Activated naive CD4-positive, alpha-beta T cell treated with anti-CD3 and anti-CD28 coated beads for 36 hours (primary cell): ENCODE data around the gene SCRT2. TPM values are rescaled to one million over a fixed set of nuclear protein-coding genes. Genes with fewer than 3 reads are reported as not detected.

ENCODE experiments used
- CTCF ChIA-PET: fragments of 350-600 bp; sonication (Branson Sonifier 250); formaldehyde crosslinking; loops from one replicate; lab custom pipeline; 2021; ENCODE audit warnings: antibody characterized with exemption; lab: Charles Lee
- DNase-seq: peaks from one replicate; pipeline ENCODE4 v3.0.0-alpha.2; 2020
- H3K27ac Mint-ChIP-seq: one replicate; pipeline ENCODE4 v1.8.0; 2021; ENCODE audit warnings: mild to moderate bottlenecking, mixed read lengths
- H3K27me3 Mint-ChIP-seq: one replicate; pipeline ENCODE4 v1.8.0; 2021; ENCODE audit warnings: low read depth, mixed read lengths
- H3K36me3 Mint-ChIP-seq: one replicate; pipeline ENCODE4 v1.8.0; 2021; ENCODE audit warnings: low read depth, mixed read lengths
- H3K4me1 Mint-ChIP-seq: one replicate; pipeline ENCODE4 v1.8.0; 2021; ENCODE audit warnings: low read depth, mixed read lengths
- H3K4me3 Mint-ChIP-seq: one replicate; pipeline ENCODE4 v1.8.0; 2021; ENCODE audit warnings: mild to moderate bottlenecking, moderate library complexity, mixed read lengths
- H3K9me3 Mint-ChIP-seq: one replicate; pipeline ENCODE4 v1.8.0; 2021; ENCODE audit warnings: mixed read lengths
- intact Hi-C: fragments of 100-400 bp; cut with micrococcal nuclease; formaldehyde crosslinking; loops from one replicate; pipeline ENCODE4 v1.15.1; 2023
- total RNA-seq, 2 experiments: library from RNA; stranded (reverse); gene quantifications; one replicate each; pipeline ENCODE4 v1.2.3, GENCODE V29; 2021

SCRT2 gene
- total RNA-seq, 2 experiments from 2014 or later: not detected

DNA sequence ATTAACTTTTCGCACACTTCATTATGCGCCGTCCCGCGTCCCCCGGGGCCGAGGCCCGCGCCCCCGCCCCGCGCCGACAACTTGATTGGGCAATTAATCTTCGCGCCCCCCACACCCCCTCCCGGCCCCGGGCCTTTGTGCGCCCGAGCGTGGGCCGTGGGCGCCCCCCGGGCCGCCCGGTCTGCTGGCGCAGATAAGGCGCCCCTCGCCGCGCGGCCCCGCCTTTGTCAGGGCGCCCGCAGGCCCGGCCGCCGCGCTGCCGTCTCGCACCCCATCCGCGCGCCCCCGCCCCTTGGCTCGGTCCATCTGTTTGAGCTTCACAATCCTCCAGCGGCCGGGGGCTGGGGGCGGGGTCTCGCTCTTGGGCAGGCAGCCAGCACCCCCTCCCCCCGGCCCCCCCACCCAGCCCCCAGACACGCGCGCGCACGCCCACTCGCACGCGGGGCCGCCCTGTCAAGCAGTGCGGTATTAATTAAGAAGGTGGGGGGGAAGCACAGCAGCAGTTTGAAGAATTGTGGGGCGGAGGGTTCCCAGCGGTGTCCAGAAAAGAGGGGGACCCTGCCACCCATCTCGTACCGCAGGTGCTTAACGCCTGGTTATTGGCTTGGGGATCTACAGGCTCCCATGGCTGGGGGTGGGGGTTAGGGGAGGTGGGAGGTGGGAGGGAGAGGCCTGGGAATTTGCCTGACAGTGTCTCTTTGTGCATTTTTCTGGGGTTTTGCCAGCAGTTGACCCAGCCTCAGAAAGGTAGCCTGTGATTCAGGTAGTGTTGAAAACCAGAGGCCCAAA, 34.6 kb upstream of the SCRT2 start:
- Mint-ChIP-seq H3K27me3 (peaks cover 24% of the 10 kb centered on the region), H3K9me3 (peaks cover 3% of the 10 kb centered on the region), H3K4me3 (no peak overlapping the region), H3K4me1 (no peaks in the 10 kb centered on the region), H3K36me3 (no peaks in the 10 kb centered on the region), H3K27ac (no peak overlapping the region)
- intact Hi-C loops: no loop called here
- CTCF ChIA-PET: no interaction called here
- DNase-seq: no peak

DNA sequence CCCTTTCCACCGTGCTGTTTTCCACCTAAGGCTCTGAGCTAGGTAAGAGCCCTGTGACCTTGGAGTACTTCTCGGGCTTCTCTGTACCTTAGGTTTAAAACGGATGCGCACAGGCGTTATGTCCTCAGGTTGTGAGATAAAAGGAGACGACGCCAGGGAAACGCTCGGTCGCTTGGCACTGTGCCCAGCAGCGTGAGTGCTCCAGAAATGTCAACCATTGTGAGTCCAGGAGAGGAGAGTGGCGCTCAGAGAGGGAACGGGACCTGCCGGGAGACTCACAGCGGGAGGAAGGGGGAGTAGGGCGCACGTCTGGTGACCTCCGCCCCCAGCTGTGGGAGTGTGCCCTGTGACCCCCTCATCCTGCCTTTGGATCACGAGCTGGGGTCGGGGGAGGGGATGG, 33.8 kb upstream of the SCRT2 start:
- Mint-ChIP-seq H3K36me3 (no peaks in the 10 kb centered on the region), H3K9me3 (peaks cover 3% of the 10 kb centered on the region), H3K27ac (no peak overlapping the region), H3K4me3 (peak overlapping the region; percentile 40), H3K27me3 (peaks cover 24% of the 10 kb centered on the region), H3K4me1 (no peaks in the 10 kb centered on the region)
- DNase-seq: no peak
- intact Hi-C loops: no loop called here
- CTCF ChIA-PET: no interaction called here

DNA sequence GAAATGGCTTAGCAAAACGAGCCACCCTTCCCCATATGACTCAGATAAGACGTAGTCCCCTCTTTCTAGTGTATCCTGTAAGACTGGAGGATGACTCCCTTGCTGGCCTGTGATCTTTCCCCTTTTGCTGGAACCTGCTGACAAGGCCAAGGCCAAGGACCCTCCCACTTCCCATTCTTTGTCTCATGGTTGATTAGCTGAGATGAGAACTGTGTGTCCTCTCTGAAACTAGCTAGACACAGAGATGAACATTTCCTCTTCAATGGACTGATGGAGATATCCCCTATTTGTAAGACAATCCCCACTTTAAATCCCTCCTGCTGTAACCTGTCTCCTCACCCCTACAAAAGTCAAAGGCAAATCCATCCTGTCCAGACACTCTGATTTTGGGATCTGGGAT, 33.4 kb upstream of the SCRT2 start:
- Mint-ChIP-seq H3K27ac (no peak overlapping the region), H3K4me1 (no peaks in the 10 kb centered on the region), H3K4me3 (no peak overlapping the region), H3K27me3 (peaks cover 24% of the 10 kb centered on the region), H3K9me3 (peaks cover 3% of the 10 kb centered on the region), H3K36me3 (no peaks in the 10 kb centered on the region)
- CTCF ChIA-PET: no interaction called here
- no peak for DNase-seq
- intact Hi-C loops: no loop called here

DNA sequence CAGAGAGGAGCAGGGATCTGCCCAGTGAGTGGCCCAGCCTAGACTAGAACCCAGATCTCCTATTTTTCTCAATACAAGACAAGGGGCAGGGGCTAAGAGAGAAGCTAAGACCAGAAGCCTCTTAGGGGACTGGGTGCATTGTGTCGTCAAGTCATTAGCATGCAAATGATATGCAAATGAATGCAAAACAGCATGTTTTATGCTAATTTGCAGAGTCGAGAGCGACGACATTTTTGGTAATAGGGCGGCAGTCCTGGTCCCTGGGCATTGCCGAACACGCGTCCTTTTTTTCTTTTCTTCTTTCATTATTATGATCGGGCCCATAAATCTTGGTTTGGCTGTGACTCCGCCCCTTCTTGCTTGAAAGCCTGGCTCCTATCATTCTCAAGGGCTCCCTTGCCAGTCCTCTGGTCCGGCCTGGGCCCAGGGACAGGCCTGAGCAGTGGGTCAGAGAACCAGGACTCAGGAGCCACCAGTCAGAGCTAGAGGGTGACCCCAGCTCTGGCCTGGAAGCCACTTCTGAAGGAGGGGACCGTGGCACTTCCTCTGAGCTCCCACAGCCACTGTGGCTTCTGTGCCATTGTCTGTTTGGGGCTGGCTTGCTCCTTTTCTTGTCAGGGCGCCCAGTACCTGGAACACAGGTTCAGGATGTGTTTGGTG, 32.0 kb upstream of the SCRT2 start:
- no peaks in the 10 kb centered on the region for H3K4me1 Mint-ChIP-seq
- intact Hi-C loops: no loop called here
- H3K27me3 Mint-ChIP-seq: peaks cover 24% of the 10 kb centered on the region
- H3K36me3 Mint-ChIP-seq: no peaks in the 10 kb centered on the region
- CTCF ChIA-PET: no interaction called here
- no peak for DNase-seq
- H3K27ac Mint-ChIP-seq: no peak overlapping the region
- H3K9me3 Mint-ChIP-seq: peaks cover 3% of the 10 kb centered on the region
- H3K4me3 Mint-ChIP-seq: no peak overlapping the region

- CTCF ChIA-PET: interaction anchor here (0.7 kb wide), 1 partner anchor 209 kb away, joined by 3 read pairs; no protein-coding TSS in a partner anchor
- intact Hi-C loops: no loop called here
- no peak for DNase-seq
These were observed 30.8 kb upstream of the SCRT2 start for GRCh38 chr20:706366-706885.

DNA sequence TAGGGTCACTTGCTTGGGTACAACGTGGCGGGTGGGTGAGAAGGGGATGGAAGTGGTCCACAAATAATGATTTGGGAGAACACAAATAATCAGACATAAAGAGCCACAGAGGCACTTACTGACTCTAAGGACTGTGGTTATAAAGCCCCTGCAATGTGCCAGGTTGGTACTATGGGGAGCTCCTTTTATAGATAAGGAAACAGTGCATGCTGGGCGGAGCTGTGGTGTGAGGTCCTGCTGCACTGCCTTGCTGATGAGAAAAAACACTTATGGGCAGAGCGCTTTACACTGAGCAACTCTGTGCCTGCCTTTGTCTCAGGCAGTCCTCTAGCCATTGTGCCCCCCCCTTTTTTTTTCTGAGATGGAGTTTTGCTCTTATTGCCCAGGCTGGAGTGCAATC, 29.1 kb upstream of the SCRT2 start:
- H3K36me3 Mint-ChIP-seq: no peaks in the 10 kb centered on the region

More at GRCh38 chr20:706366-706885, 30.8 kb upstream of the SCRT2 start:
- Mint-ChIP-seq H3K27ac (no peak overlapping the region), H3K4me3 (no peak overlapping the region), H3K27me3 (peaks cover 17% of the 10 kb centered on the region), H3K36me3 (no peaks in the 10 kb centered on the region), H3K4me1 (no peaks in the 10 kb centered on the region), H3K9me3 (peaks cover 3% of the 10 kb centered on the region)

GRCh38 chr20:703426-703825, 27.8 kb upstream of the SCRT2 start:
- CTCF ChIA-PET: interaction anchor here (0.6 kb wide), 1 partner anchor 74 kb away, joined by 5 read pairs; no protein-coding TSS in a partner anchor
- intact Hi-C loops: no loop called here
- H3K27me3 Mint-ChIP-seq: no peaks in the 10 kb centered on the region
- H3K27ac Mint-ChIP-seq: no peak overlapping the region
- no peaks in the 10 kb centered on the region for H3K36me3 Mint-ChIP-seq
- no peaks in the 10 kb centered on the region for H3K9me3 Mint-ChIP-seq
- H3K4me1 Mint-ChIP-seq: no peaks in the 10 kb centered on the region
- no peak overlapping the region for H3K4me3 Mint-ChIP-seq
- no peak for DNase-seq

More for the DNA sequence above, 29.1 kb upstream of the SCRT2 start:
- Mint-ChIP-seq H3K4me3 (no peak overlapping the region), H3K4me1 (no peaks in the 10 kb centered on the region), H3K27ac (no peak overlapping the region), H3K9me3 (peaks cover 3% of the 10 kb centered on the region), H3K27me3 (peaks cover 8% of the 10 kb centered on the region)
- CTCF ChIA-PET: no interaction called here
- DNase-seq: no peak
- intact Hi-C loops: no loop called here

- Mint-ChIP-seq H3K4me1 (no peaks in the 10 kb centered on the region), H3K4me3 (no peak overlapping the region), H3K9me3 (no peaks in the 10 kb centered on the region), H3K27ac (no peak overlapping the region), H3K36me3 (no peaks in the 10 kb centered on the region), H3K27me3 (no peaks in the 10 kb centered on the region)
- CTCF ChIA-PET: no interaction called here
- DNase-seq: no peak
- intact Hi-C loops: no loop called here
These were observed 27.4 kb upstream of the SCRT2 start for GRCh38 chr20:703006-703405.

DNA sequence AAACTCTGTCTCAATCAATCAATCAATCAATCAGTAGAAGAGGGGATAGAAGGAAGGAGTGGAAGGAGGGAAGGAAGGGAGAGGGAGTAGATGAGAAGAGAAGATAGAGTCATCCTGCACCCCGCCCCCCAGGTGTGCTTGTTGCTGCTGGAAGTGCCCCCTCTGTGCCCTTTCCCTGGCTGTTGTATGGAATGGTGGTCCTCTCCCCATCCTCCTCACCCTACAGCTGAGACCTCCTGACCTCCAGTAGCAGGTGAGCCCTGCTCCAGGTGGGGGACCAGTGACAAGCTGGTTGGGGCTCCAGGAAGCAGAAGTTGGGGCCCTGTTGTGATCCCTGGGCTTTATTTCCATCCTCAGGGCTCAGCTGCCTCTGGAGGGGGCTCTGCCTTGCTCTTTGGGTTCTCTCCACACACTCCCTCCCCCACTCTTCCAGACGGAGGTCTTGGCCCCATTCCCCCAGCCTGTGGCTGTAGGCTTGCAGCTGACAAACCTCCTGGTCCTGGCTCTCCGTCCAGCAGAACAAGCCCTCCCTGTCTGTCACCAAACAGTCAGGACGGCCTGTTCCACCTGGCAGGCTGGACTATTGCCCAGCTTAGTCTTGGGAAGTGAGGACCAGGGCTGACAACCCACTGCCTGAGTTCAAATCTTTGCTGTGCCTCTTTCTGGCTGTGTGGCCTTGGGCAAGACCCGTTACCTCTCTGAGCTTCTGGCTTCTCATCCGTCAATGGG, 26.0 kb upstream of the SCRT2 start:
- CTCF ChIA-PET: interaction anchor here (0.9 kb wide), 1 partner anchor 36 kb away, joined by 3 read pairs; no protein-coding TSS in a partner anchor
- H3K4me1 Mint-ChIP-seq: no peaks in the 10 kb centered on the region
- intact Hi-C loops: no loop called here
- H3K36me3 Mint-ChIP-seq: no peaks in the 10 kb centered on the region
- no peaks in the 10 kb centered on the region for H3K27me3 Mint-ChIP-seq
- no peak overlapping the region for H3K4me3 Mint-ChIP-seq
- H3K9me3 Mint-ChIP-seq: no peaks in the 10 kb centered on the region
- no peak for DNase-seq
- H3K27ac Mint-ChIP-seq: no peak overlapping the region

DNA sequence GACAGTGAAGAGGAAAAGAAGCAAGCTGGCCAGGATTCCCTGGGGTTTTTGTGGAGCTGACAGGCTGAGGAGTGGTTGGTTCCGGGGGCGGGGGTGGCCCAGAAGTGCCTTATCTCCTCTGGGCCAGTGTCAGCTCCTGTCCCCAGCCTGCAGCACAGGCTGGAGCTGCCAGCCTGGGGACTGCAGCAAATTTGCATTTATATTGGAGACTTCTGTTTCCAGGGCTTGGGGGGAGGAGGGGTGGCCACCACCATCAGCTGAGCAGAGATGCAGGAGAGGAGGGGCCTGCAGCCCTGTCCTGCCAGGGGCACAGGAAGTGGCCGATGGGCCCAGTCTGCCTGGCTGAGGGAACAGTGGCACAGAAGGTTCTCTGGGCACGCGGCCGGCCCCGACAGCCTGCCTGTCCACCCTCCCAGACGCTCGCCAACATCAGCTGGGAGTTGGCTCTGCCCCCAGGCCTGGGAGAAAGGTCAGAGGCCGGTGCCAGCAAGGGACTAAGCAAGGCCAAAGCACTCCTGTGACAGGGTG, 24.3 kb upstream of the SCRT2 start:
- Mint-ChIP-seq H3K27ac (no peak overlapping the region), H3K4me1 (no peaks in the 10 kb centered on the region), H3K4me3 (no peak overlapping the region), H3K27me3 (no peaks in the 10 kb centered on the region), H3K36me3 (no peaks in the 10 kb centered on the region), H3K9me3 (no peaks in the 10 kb centered on the region)
- DNase-seq: no peak
- intact Hi-C loops: no loop called here
- CTCF ChIA-PET: no interaction called here

GRCh38 chr20:699342-699741, 23.7 kb upstream of the SCRT2 start:
- CTCF ChIA-PET: no interaction called here
- H3K9me3 Mint-ChIP-seq: no peaks in the 10 kb centered on the region
- intact Hi-C loops: no loop called here
- DNase-seq: no peak
- H3K27ac Mint-ChIP-seq: no peak overlapping the region
- no peaks in the 10 kb centered on the region for H3K36me3 Mint-ChIP-seq
- peaks cover 1% of the 10 kb centered on the region for H3K27me3 Mint-ChIP-seq
- H3K4me1 Mint-ChIP-seq: no peaks in the 10 kb centered on the region
- H3K4me3 Mint-ChIP-seq: no peak overlapping the region

DNA sequence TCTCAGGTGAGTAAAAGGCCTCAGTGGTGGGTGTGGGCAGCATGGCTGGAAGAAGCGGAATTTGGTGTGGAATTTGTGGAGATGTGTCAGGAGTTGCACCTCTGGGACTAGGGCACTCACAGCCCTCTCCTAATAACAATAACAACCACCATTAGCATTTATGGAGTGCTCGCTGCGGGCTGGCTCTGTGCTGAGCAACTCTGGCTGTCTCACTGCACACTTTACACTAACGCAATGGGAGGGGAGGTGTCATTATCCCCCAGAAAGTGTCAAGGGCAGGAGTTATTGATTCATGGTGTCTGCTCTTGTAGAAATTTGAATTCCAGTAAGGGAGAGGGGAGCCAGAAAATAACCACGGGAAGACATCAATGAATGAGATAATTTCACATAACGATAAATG, 22.7 kb upstream of the SCRT2 start:
- Mint-ChIP-seq H3K27ac (no peak overlapping the region), H3K36me3 (no peaks in the 10 kb centered on the region), H3K4me3 (no peak overlapping the region), H3K27me3 (peaks cover 4% of the 10 kb centered on the region), H3K4me1 (no peaks in the 10 kb centered on the region), H3K9me3 (no peaks in the 10 kb centered on the region)
- intact Hi-C loops: no loop called here
- no peak for DNase-seq
- CTCF ChIA-PET: no interaction called here
